Measurements from ENCODE around the gene ACO1.

The ACO1 gene

GRCh38 chr9:32412440-32412839, 28.0 kb downstream of the ACO1 start:
- Histone ChIP-seq H3K27ac (no peak overlapping the region), H3K4me3 (no peak overlapping the region)

- Histone ChIP-seq H3K4me3 (no peak overlapping the region), H3K27ac (no peak overlapping the region)
Observed at GRCh38 chr9:32413424-32413823, 29.0 kb downstream of the ACO1 start.

GRCh38 chr9:32414856-32415255, 30.4 kb downstream of the ACO1 start:
- no peak overlapping the region for H3K27ac ChIP-seq
- H3K4me3 ChIP-seq: no peak overlapping the region

GRCh38 chr9:32419921-32420320, 35.5 kb downstream of the ACO1 start:
- Histone ChIP-seq H3K4me3 (no peak overlapping the region), H3K27ac (no peak overlapping the region)

GRCh38 chr9:32422237-32422806, 37.9 kb downstream of the ACO1 start:
- no peak overlapping the region for H3K27ac ChIP-seq

GRCh38 chr9:32423371-32423770, 38.9 kb downstream of the ACO1 start:
- Histone ChIP-seq H3K4me3 (no peak overlapping the region), H3K27ac (no peak overlapping the region)

More at GRCh38 chr9:32422237-32422806, 37.9 kb downstream of the ACO1 start:
- H3K4me3 ChIP-seq: no peak overlapping the region

GRCh38 chr9:32424616-32425015, 40.2 kb downstream of the ACO1 start:
- no peak overlapping the region for H3K27ac ChIP-seq
- no peak overlapping the region for H3K4me3 ChIP-seq

- Histone ChIP-seq H3K27ac (no peak overlapping the region), H3K4me3 (no peak overlapping the region)
Observed at GRCh38 chr9:32426278-32426939, 42.0 kb downstream of the ACO1 start.

- Histone ChIP-seq H3K4me3 (no peak overlapping the region), H3K27ac (no peak overlapping the region)
Observed at GRCh38 chr9:32427111-32427873, 42.8 kb downstream of the ACO1 start.

- no peak overlapping the region for H3K27ac ChIP-seq
- no peak overlapping the region for H3K4me3 ChIP-seq
Observed at GRCh38 chr9:32430720-32431119, 46.3 kb downstream of the ACO1 start.

- H3K27ac ChIP-seq: no peak overlapping the region
- H3K4me3 ChIP-seq: no peak overlapping the region
Observed at GRCh38 chr9:32431196-32431595, 46.8 kb downstream of the ACO1 start.

- no peak overlapping the region for H3K27ac ChIP-seq
- H3K4me3 ChIP-seq: no peak overlapping the region
Observed at GRCh38 chr9:32431940-32432555, 47.6 kb downstream of the ACO1 start.

- no peak overlapping the region for H3K27ac ChIP-seq
Observed at GRCh38 chr9:32434892-32435291, 50.4 kb downstream of the ACO1 start.

GRCh38 chr9:32441678-32442077, 57.2 kb downstream of the ACO1 start:
- no peak overlapping the region for H3K4me3 ChIP-seq
- no peak overlapping the region for H3K27ac ChIP-seq

More at GRCh38 chr9:32434892-32435291, 50.4 kb downstream of the ACO1 start:
- H3K4me3 ChIP-seq: no peak overlapping the region

- H3K27ac ChIP-seq: no peak overlapping the region
Observed at GRCh38 chr9:32442433-32442832, 58.0 kb downstream of the ACO1 start.

GRCh38 chr9:32449969-32450368, 65.5 kb downstream of the ACO1 start:
- Histone ChIP-seq H3K4me3 (no peak overlapping the region), H3K27ac (no peak overlapping the region)

More at GRCh38 chr9:32442433-32442832, 58.0 kb downstream of the ACO1 start:
- H3K4me3 ChIP-seq: no peak overlapping the region

GRCh38 chr9:32454280-32454679, 69.8 kb downstream of the ACO1 start:
- Histone ChIP-seq H3K4me3 (no peak overlapping the region), H3K27ac (no peak overlapping the region)

- Histone ChIP-seq H3K27ac (no peak overlapping the region), H3K4me3 (no peak overlapping the region)
Observed at GRCh38 chr9:32455738-32456137, 71.3 kb downstream of the ACO1 start.

GRCh38 chr9:32456564-32456963, 72.1 kb downstream of the ACO1 start:
- Histone ChIP-seq H3K4me3 (no peak overlapping the region), H3K27ac (no peak overlapping the region)

- no peak overlapping the region for H3K27ac ChIP-seq
- no peak overlapping the region for H3K4me3 ChIP-seq
Observed at GRCh38 chr9:32463500-32464293, 79.3 kb downstream of the ACO1 start.

Measured in skin epidermis (tissue), 12 donors.